Measurements from ENCODE around the gene SSNA1.

DNA sequence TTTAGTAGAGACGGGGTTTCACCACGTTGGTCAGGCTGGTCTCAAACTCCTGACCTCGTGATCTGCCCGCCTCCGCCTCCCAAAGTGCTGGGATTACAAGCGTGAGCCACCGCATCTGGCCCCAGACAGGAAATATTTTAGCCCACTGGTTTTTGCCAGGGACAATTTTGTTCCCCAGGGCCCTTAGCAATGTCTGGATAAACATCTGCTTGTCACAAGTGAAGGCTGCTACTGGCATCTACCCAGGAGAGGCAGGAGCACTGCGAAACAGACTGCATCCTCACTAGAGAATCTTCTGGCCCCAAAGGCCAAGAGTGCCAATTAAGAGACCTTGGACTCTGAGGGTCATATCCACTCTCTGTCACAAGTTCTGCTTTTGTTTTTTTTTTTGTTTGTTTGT, 14.5 kb downstream of the SSNA1 start:
- TF ChIP-seq, protein P1, sequence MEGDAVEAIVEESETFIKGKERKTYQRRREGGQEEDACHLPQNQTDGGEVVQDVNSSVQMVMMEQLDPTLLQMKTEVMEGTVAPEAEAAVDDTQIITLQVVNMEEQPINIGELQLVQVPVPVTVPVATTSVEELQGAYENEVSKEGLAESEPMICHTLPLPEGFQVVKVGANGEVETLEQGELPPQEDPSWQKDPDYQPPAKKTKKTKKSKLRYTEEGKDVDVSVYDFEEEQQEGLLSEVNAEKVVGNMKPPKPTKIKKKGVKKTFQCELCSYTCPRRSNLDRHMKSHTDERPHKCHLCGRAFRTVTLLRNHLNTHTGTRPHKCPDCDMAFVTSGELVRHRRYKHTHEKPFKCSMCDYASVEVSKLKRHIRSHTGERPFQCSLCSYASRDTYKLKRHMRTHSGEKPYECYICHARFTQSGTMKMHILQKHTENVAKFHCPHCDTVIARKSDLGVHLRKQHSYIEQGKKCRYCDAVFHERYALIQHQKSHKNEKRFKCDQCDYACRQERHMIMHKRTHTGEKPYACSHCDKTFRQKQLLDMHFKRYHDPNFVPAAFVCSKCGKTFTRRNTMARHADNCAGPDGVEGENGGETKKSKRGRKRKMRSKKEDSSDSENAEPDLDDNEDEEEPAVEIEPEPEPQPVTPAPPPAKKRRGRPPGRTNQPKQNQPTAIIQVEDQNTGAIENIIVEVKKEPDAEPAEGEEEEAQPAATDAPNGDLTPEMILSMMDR (IDR thresholded peaks at IDR 0.05), result no peak
- TF ChIP-seq POLR2A (IDR thresholded peaks at IDR 0.05), result no peak

Data from esophagus squamous epithelium (tissue), 4 donors.